HCT116 (cell line): Measurements from ENCODE around the gene APOH. TPM values are rescaled to one million over a fixed set of nuclear protein-coding genes. Genes with fewer than 3 reads are reported as not detected.

ENCODE experiments used
- ATAC-seq: fragments of 200-7000 bp; cut with Tn5 transposase; 2 replicates; pipeline ENCODE4 v1.9.1; 2020; ENCODE audit warnings: mild to moderate bottlenecking, moderate library complexity
- Bru-seq: library from RNA; stranded (reverse); fragments of 400-500 nt; gene quantifications from one replicate; lab custom pipeline; 2021; lab: Mats Ljungman, UMichigan
- BruChase-seq, 2 experiments: library from RNA; stranded (reverse); fragments of 400-500 nt; gene quantifications; one replicate each; lab custom pipeline; 2021; lab: Mats Ljungman, UMichigan
- BruUV-seq: library from RNA; stranded (reverse); fragments of 400-500 nt; replicated peaks from 2 replicates; lab custom pipeline; 2021; lab: Mats Ljungman, UMichigan
- CTCF ChIA-PET: fragments of 300-600 bp; sonication (Branson Sonifier 250); formaldehyde crosslinking; loops from one replicate; lab custom pipeline; 2021; ENCODE audit warnings: antibody characterized with exemption; lab: Charles Lee
- POLR2A ChIA-PET: fragments of 300-600, 350-600 bp; sonication (Branson Sonifier 250); formaldehyde crosslinking; loops from one replicate; lab custom pipeline; 2021; ENCODE audit warnings: antibody characterized with exemption; lab: Charles Lee
- RAD21 ChIA-PET, 2 experiments: fragments of 300-600 bp; sonication (Branson Sonifier 250); formaldehyde crosslinking; loops; one replicate each; lab custom pipeline; 2023; ENCODE audit warnings: low total read pairs in 2 of 2; ENCODE audit not compliant: uncharacterized antibody in 2 of 2, unreplicated experiment in 2 of 2, low non-redundant PET in 1 of 2; lab: Charles Lee
- DNase-seq: peaks from one replicate; pipeline ENCODE4 v3.0.0-alpha.2; 2010; ENCODE audit warnings: low read depth, low spot score
- H2AFZ ChIP-seq: fragments of 200-600 bp; shearing (Covaris generic), sonication (generic); 2 replicates; pipeline ENCODE4 v1.6.1; 2017; ENCODE audit warnings: low read depth, mixed run types, mixed read lengths, antibody characterized with exemption, low read length; ENCODE audit not compliant: poor library complexity, severe bottlenecking
- H3K27ac ChIP-seq: 2 replicates; pipeline ENCODE4 v1.5.1; 2012; ENCODE audit warnings: low read depth, low read length
- H3K27me3 ChIP-seq: fragments of 200-600 bp; sonication (generic); 2 replicates; pipeline ENCODE4 v1.6.1; 2016; ENCODE audit warnings: mixed run types, low read length, mixed read lengths; ENCODE audit not compliant: insufficient read depth
- H3K36me3 ChIP-seq, 2 experiments: fragments of 200-500 bp in 1 of 2; fragments of 200-600 bp in 1 of 2; sonication (Bioruptor generic) in 1 of 2; sonication (generic) in 1 of 2; 2 replicates each; pipeline versions ENCODE4 v1.5.1 to v1.6.1; 2014 to 2016; ENCODE audit warnings: low read length in 2 of 2, inconsistent platforms in 1 of 2, mixed read lengths in 1 of 2, mixed run types in 1 of 2; ENCODE audit not compliant: insufficient read depth in 2 of 2, control insufficient read depth in 1 of 2
- H3K4me1 ChIP-seq, 2 experiments: fragments of 200-600 bp in 1 of 2; sonication (generic) in 1 of 2; 2 replicates each; pipeline versions ENCODE4 v1.5.1 to v1.6.1; 2012 to 2017; ENCODE audit warnings: low read length in 2 of 2, inconsistent platforms in 1 of 2, mild to moderate bottlenecking in 1 of 2, mixed read lengths in 1 of 2, mixed run types in 1 of 2, moderate library complexity in 1 of 2; ENCODE audit not compliant: insufficient read depth in 2 of 2, control insufficient read depth in 1 of 2
- H3K4me2 ChIP-seq: fragments of 200-600 bp; sonication (generic); 2 replicates; pipeline ENCODE4 v1.6.1; 2017; ENCODE audit warnings: mixed run types, low read length, mixed read lengths
- H3K4me3 ChIP-seq, 2 experiments: fragments of 200-600 bp in 1 of 2; sonication (generic) in 1 of 2; replicated peaks in 1 of 2; 2 replicates each; pipeline ENCODE4 v1.5.1; 2011 to 2016; ENCODE audit warnings: low read length in 2 of 2, control low read depth in 1 of 2, low read depth in 1 of 2, mild to moderate bottlenecking in 1 of 2, mixed read lengths in 1 of 2, mixed run types in 1 of 2
- H3K79me2 ChIP-seq: fragments of 200-600 bp; sonication (generic); 2 replicates; pipeline ENCODE4 v1.6.1; 2017; ENCODE audit warnings: mild to moderate bottlenecking, mixed run types, low read length, moderate library complexity, mixed read lengths; ENCODE audit not compliant: insufficient read depth
- H3K9ac ChIP-seq: fragments of 200-600 bp; sonication (generic); 2 replicates; pipeline ENCODE4 v1.6.1; 2016; ENCODE audit warnings: low read length, mixed read lengths
- H3K9me2 ChIP-seq: fragments of 200-600 bp; sonication (generic), shearing (Covaris generic); 2 replicates; pipeline ENCODE4 v1.6.1; 2017; ENCODE audit warnings: mixed run types, mild to moderate bottlenecking, moderate library complexity; ENCODE audit not compliant: insufficient read depth
- H3K9me3 ChIP-seq, 2 experiments: fragments of 200-500 bp in 1 of 2; fragments of 200-600 bp in 1 of 2; sonication (Bioruptor generic) in 1 of 2; sonication (generic) in 1 of 2; 2 replicates each; pipeline ENCODE4 v1.6.1; 2014 to 2017; ENCODE audit warnings: low read length in 2 of 2, mixed read lengths in 2 of 2, inconsistent platforms in 1 of 2, low read depth in 1 of 2, mild to moderate bottlenecking in 1 of 2, mixed run types in 1 of 2, moderate library complexity in 1 of 2; ENCODE audit not compliant: control insufficient read depth in 1 of 2, insufficient read depth in 1 of 2
- H4K20me1 ChIP-seq: fragments of 200-600 bp; sonication (generic), shearing (Covaris generic); 2 replicates; pipeline ENCODE4 v1.6.1; 2017; ENCODE audit warnings: mixed run types, mild to moderate bottlenecking, moderate library complexity; ENCODE audit not compliant: insufficient read depth
- CBX3 ChIP-seq: IDR thresholded peaks from 2 replicates; pipeline ENCODE4 v1.6.1; 2012; ENCODE audit warnings: low read depth
- EZH2 ChIP-seq: fragments of 200-600 bp; sonication (generic); IDR thresholded peaks from 2 replicates; pipeline ENCODE4 v1.6.1; 2017; ENCODE audit warnings: antibody characterized with exemption, mixed run types
- SP1 ChIP-seq: IDR thresholded peaks from 2 replicates; pipeline ENCODE4 v1.6.1; 2012; ENCODE audit warnings: low read depth
- SRF ChIP-seq: IDR thresholded peaks from 2 replicates; pipeline ENCODE4 v1.6.1; 2012; ENCODE audit warnings: low read depth
- intact Hi-C: fragments of 100-400 bp; cut with micrococcal nuclease; formaldehyde crosslinking; loops from 2 replicates; pipeline ENCODE4 v1.10.0; 2022
- long read RNA-seq: library from polyadenylated mRNA; unstranded; transcript quantifications from one replicate; pipeline ENCODE4 v2.0.0, GENCODE V29; 2021; ENCODE audit not compliant: unreplicated experiment
- polyA plus RNA-seq: library from polyadenylated mRNA; unstranded; fragments of >200 nt; gene quantifications from 2 replicates; pipeline ENCODE4 v1.2.1, GENCODE V29; 2012; ENCODE audit warnings: missing spikeins
- total RNA-seq: library from RNA; stranded (reverse); gene quantifications from one replicate; pipeline ENCODE4 v1.2.1, GENCODE V29; 2021; ENCODE audit not compliant: unreplicated experiment

The APOH gene
- 1.7 TPM for total RNA-seq
- polyA plus RNA-seq: not detected in 2 replicates
- Bru-seq, nascent RNA: percentile 8 among the genes with signal in this experiment
- not detected for BruChase-seq, experiment 1, labeled RNA remaining after a 6-hour chase
- not detected for BruChase-seq, experiment 2, labeled RNA remaining after a 2-hour chase
- long read RNA-seq: 0 reads

GRCh38 chr17:66228887-66229782 is at the start of gene APOH:
Gene APOH, minus strand, starts transcription at chr17:66229415. Its CDS starts 36 bp downstream, at chr17:66229379.
- no peak within 1 kb of the TSS for H3K4me2 ChIP-seq
- H3K36me3 ChIP-seq: no peaks in the 10 kb centered on the region
- H3K9ac ChIP-seq: no peak within 1 kb of the TSS
- H3K79me2 ChIP-seq: no peaks in the 10 kb centered on the region
- no peaks in the 10 kb centered on the region for H3K4me1 ChIP-seq
- BruUV-seq: no TSS peak
- ChIA-PET RAD21 (no interaction called here), POLR2A (no interaction called here), CTCF (no interaction called here)
- TF ChIP-seq EZH2: no peak
- no peaks in the 10 kb centered on the region for H3K27me3 ChIP-seq
- no peak within 1 kb of the TSS for H3K4me3 ChIP-seq
- intact Hi-C loops: no loop called here
- DNase-seq: no peak
- no peak within 1 kb of the TSS for H3K27ac ChIP-seq
- H3K9me2 ChIP-seq: no peaks in the 10 kb centered on the region
- H3K9me3 ChIP-seq: no peaks in the 10 kb centered on the region
- no peak within 1 kb of the TSS for H2AFZ ChIP-seq
- ATAC-seq: no peak
- H4K20me1 ChIP-seq: no peaks in the 10 kb centered on the region

- Histone ChIP-seq H2AFZ (no peak overlapping the region), H3K9ac (no peak overlapping the region), H4K20me1 (no peaks in the 10 kb centered on the region), H3K36me3 (no peaks in the 10 kb centered on the region), H3K9me2 (no peaks in the 10 kb centered on the region), H3K4me1 (peaks cover 27 to 40% of the 10 kb centered on the region in 2 experiments), H3K4me3 (no peak overlapping the region), H3K4me2 (no peak overlapping the region), H3K79me2 (no peaks in the 10 kb centered on the region), H3K27ac (no peak overlapping the region), H3K27me3 (no peaks in the 10 kb centered on the region), H3K9me3 (no peaks in the 10 kb centered on the region)
- RAD21 ChIA-PET: interaction anchor here in 1 of 2 experiments (1.9 kb wide), 1 partner anchor 16 kb away, joined by 4 read pairs; no protein-coding TSS in a partner anchor
- intact Hi-C loops: no loop called here
- TF ChIP-seq CBX3 (no peak), SRF (no peak), SP1 (no peak)
- no TSS peak for BruUV-seq
- DNase-seq: no peak
- POLR2A ChIA-PET: interaction anchor here (0.7 kb wide), 1 partner anchor 24 kb away, joined by 3 read pairs; no protein-coding TSS in a partner anchor
- CTCF ChIA-PET: interaction anchor here (1.1 to 1.7 kb wide), 2 partner anchors 21 to 397 kb away, joined by 4 to 5 read pairs; no protein-coding TSS in a partner anchor
- ATAC-seq: no peak
These were observed 48.0 kb upstream of the APOH start for GRCh38 chr17:66277191-66277590.
